ENCODE data around the gene IVD. TPM values are rescaled to one million over a fixed set of nuclear protein-coding genes. Genes with fewer than 3 reads are reported as not detected.

IVD gene
- 21.5 and 21.9 TPM in 2 replicates for total RNA-seq

GRCh38 chr15:40405501-40406381, at the start of gene IVD:
Gene IVD, plus strand, starts transcription at chr15:40405795. Its CDS starts 33 bp downstream, at chr15:40405828.

GRCh38 chr15:40357723-40358470, 47.7 kb upstream of the IVD start, which contains the start of gene DISP2:
Gene DISP2, plus strand, starts transcription at chr15:40358219. Its CDS starts 103 bp downstream, at chr15:40358322.

GRCh38 chr15:40382580-40383456, 22.8 kb upstream of the IVD start, which contains the start of gene KNSTRN:
Gene KNSTRN, plus strand, starts transcription at chr15:40382721. Its CDS starts 115 bp downstream, at chr15:40382836.

GRCh38 chr15:40440743-40441564, 35.4 kb downstream of the IVD start, which contains the start of gene BAHD1:
Gene BAHD1, plus strand, starts transcription at chr15:40440953. Its CDS starts 17,512 bp downstream, at chr15:40458465.

GRCh38 chr15:40470423-40471104, 65.0 kb downstream of the IVD start, which contains the start of gene CHST14:
Gene CHST14, plus strand, starts transcription at chr15:40470984. Its CDS starts 230 bp downstream, at chr15:40471214.

Other genes starting within 250 kb of the IVD start
- 0.64 and 0.68 TPM in 2 replicates for gene BUB1B, start 244.7 kb upstream of the IVD start, total RNA-seq
- 10.6 and 20.3 TPM in 2 replicates for gene PAK6, start 166.7 kb upstream of the IVD start, total RNA-seq
- gene ANKRD63, start 122.7 kb upstream of the IVD start, total RNA-seq: not detected in 2 replicates
- gene PLCB2, start 97.9 kb upstream of the IVD start, total RNA-seq: 0.14 TPM in 1 of 2 replicates, not detected in the other
- gene INAFM2, start 82.1 kb upstream of the IVD start, total RNA-seq: 11.6 and 12.7 TPM in 2 replicates
- gene CCDC9B, start 64.9 kb upstream of the IVD start, total RNA-seq: 9.9 and 29.4 TPM in 2 replicates
- not detected in 2 replicates for gene PHGR1, start 54.8 kb upstream of the IVD start, total RNA-seq
- gene DISP2, start 47.6 kb upstream of the IVD start, total RNA-seq: under 0.01 and 0.21 TPM in 2 replicates
- gene KNSTRN, start 23.1 kb upstream of the IVD start, total RNA-seq: 30.6 and 35.9 TPM in 2 replicates
- gene BAHD1, start 35.2 kb downstream of the IVD start, total RNA-seq: 5.5 and 10.0 TPM in 2 replicates
- 1.4 and 4.3 TPM in 2 replicates for gene CHST14, start 65.2 kb downstream of the IVD start, total RNA-seq
- gene CCDC32, start 159.2 kb downstream of the IVD start, total RNA-seq: 11.3 and 11.6 TPM in 2 replicates
- gene RPUSD2, start 163.5 kb downstream of the IVD start, total RNA-seq: 15.4 and 16.0 TPM in 2 replicates
- 0.36 and 0.68 TPM in 2 replicates for gene KNL1, start 188.5 kb downstream of the IVD start, total RNA-seq

All from nasal cavity respiratory epithelium epithelial cell of viscerocranial mucosa (primary cell).